ENCODE measurements around the gene RAB10. TPM values are rescaled to one million over a fixed set of nuclear protein-coding genes. Genes with fewer than 3 reads are reported as not detected.

The RAB10 gene
- total and polyA plus RNA-seq, 4 donors = 26.6 to 52.2 (median 41.6) TPM

GRCh38 chr2:26150243-26150642 is 116.4 kb downstream of the RAB10 start:
- TF ChIP-seq EGR1 (IDR thresholded peaks at IDR 0.05; ENCODE audit: low read depth in 2 of 2) = no peak
- TF ChIP-seq CTCF (IDR thresholded peaks at IDR 0.05; ENCODE audit: low read depth, low read length, missing input control) = no peak
- TF ChIP-seq JUND (IDR thresholded peaks at IDR 0.05) = no peak
- no peak for TF ChIP-seq MAX (IDR thresholded peaks at IDR 0.05)
- no peak for TF ChIP-seq NR2F2 (IDR thresholded peaks at IDR 0.05)
- no peak for TF ChIP-seq GABPA (IDR thresholded peaks at IDR 0.05 in 1 of 2, conservative IDR thresholded peaks at IDR 0.05 in 1 of 2)
- TF ChIP-seq REST (IDR thresholded peaks at IDR 0.05) = no peak
- no peak for TF ChIP-seq FOXA2 (IDR thresholded peaks at IDR 0.05)
- TF ChIP-seq SP1 (IDR thresholded peaks at IDR 0.05) = no peak
- TF ChIP-seq ZBTB33 (IDR thresholded peaks at IDR 0.05) = no peak
- TF ChIP-seq HNF4G (IDR thresholded peaks at IDR 0.05) = no peak
- no peak for TF ChIP-seq RAD21 (IDR thresholded peaks at IDR 0.05)
- no peak for TF ChIP-seq FOXA1 (IDR thresholded peaks at IDR 0.05)
- no peak for TF ChIP-seq RXRA (IDR thresholded peaks at IDR 0.05)
- no peak for TF ChIP-seq TAF1 (conservative IDR thresholded peaks at IDR 0.05)
- no peak for TF ChIP-seq HNF4A (conservative IDR thresholded peaks at IDR 0.05)
- TF ChIP-seq ATF3 (IDR thresholded peaks at IDR 0.05) = no peak
- no peak for TF ChIP-seq YY1 (IDR thresholded peaks at IDR 0.05)
- H3K27ac ChIP-seq (ENCODE audit: low read depth in 1 of 2, low read length in 2 of 2) = no peak overlapping the region
- H3K9me3 ChIP-seq (ENCODE audit: control insufficient read depth in 4 of 4, low read length in 3 of 4) = no peaks in the 10 kb centered on the region
- no peak overlapping the region for H3K9ac ChIP-seq (ENCODE audit: low read depth in 1 of 2, low read length in 2 of 2)
- H3K27me3 ChIP-seq (ENCODE audit: control insufficient read depth in 4 of 4, insufficient read depth in 4 of 4, low read length in 3 of 4) = peaks cover 0 to 2% (median 0%) of the 10 kb centered on the region in 4 donors
- 80% methylated on average over 12 of the region's 12 CpGs for WGBS
- H3K4me3 ChIP-seq (ENCODE audit: low read depth in 1 of 3, low read length in 3 of 3) = no peak overlapping the region
- no peak for DNase-seq (ENCODE audit: low spot score)
- H3K4me1 ChIP-seq (ENCODE audit: control insufficient read depth in 4 of 4, insufficient read depth in 4 of 4, low read length in 3 of 4) = no peaks in the 10 kb centered on the region
- H3K36me3 ChIP-seq (ENCODE audit: control insufficient read depth in 4 of 4, insufficient read depth in 3 of 4, low read depth in 1 of 4, low read length in 3 of 4) = no peaks in the 10 kb centered on the region

All from liver (tissue), 9 donors.